Medulla oblongata (tissue), 1 donor: Measurements from ENCODE around the gene ZNHIT6.
"Not testable (repeated sequence)": the region's sequence is repeated elsewhere in the genome, so short reads cannot be mapped to it uniquely, and the experiment has no call there.

Experiments
- DNase-seq: peaks from one replicate; pipeline ENCODE4 v3.0.0-alpha.2; 2015; ENCODE audit errors: extremely low spot score

ZNHIT6 gene, protein sequence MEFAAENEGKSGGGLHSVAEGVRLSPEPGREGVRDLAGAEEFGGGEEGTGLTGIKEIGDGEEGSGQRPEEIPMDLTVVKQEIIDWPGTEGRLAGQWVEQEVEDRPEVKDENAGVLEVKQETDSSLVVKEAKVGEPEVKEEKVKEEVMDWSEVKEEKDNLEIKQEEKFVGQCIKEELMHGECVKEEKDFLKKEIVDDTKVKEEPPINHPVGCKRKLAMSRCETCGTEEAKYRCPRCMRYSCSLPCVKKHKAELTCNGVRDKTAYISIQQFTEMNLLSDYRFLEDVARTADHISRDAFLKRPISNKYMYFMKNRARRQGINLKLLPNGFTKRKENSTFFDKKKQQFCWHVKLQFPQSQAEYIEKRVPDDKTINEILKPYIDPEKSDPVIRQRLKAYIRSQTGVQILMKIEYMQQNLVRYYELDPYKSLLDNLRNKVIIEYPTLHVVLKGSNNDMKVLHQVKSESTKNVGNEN

GRCh38 chr1:85707990-85708828 lies at the start of gene ZNHIT6:
Gene ZNHIT6, minus strand, starts transcription at chr1:85708433. Its CDS starts 149 bp downstream, at chr1:85708284.
- DNase-seq: peak; percentile 88

DNA sequence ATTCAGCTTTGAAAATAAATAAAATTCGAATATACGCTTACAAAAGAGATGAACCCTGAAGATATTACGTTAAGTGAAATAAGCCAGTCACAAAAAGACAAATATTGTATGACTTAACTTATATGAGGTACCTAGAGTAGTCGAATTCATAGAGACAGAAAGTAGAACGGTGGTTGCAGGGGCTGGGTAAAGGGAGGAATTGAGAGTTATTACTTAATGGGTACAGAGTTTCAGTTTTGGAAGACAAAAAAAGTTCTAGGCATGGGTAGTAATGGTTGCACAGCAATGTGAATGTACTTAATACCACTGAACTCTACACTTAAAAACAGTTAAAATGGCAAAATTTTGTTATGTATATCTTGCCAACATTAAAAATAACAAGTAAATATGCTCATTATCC lies 48.6 kb upstream of the ZNHIT6 start:
- no peak for DNase-seq

DNA sequence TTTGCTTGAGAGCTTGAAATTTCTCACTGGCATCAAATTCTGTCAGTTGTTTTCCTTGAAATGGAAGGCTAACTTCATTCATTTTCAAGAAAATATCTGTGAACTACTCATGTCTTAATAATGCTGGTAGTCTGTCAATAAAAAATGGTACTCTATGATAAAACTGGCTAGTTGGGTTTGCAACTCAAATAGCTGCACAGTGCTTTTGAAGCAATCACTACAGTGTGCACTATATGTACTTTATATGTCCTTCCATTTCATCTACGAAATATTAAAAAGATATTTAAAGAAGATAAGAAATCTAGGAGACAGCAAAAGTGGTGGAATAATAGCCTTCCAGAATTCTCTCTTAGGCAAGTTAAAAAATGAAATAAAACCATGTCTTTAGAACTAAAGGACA lies 39.9 kb upstream of the ZNHIT6 start:
- DNase-seq: no peak

DNA sequence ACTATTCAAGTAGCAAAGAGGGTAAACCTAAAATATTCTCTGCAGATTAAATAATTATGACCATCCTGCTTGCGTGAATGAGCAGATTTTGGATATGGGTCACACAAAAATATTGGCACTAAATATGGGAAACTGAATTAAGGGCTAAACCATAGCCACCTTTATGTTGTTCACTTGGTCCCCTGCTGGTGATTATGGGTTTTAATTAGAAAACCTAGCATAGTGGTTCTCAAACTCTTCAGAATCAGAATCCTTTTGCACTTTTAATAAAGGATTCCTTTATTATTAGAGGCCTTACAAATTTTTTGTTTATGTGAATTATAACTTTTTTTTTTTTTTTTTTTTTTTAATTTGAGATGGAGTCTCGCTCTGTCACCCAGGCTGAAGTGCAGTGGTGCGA lies 38.5 kb upstream of the ZNHIT6 start:
- no peak for DNase-seq

GRCh38 chr1:85743814-85744213 lies 35.6 kb upstream of the ZNHIT6 start:
- no peak for DNase-seq

- DNase-seq: no peak
These were observed 26.7 kb upstream of the ZNHIT6 start for GRCh38 chr1:85734931-85735330.

- DNase-seq: no peak
These were observed 10.6 kb upstream of the ZNHIT6 start for GRCh38 chr1:85718678-85719340.

- DNase-seq: not testable (repeated sequence)
These were observed 6.3 kb upstream of the ZNHIT6 start for GRCh38 chr1:85714418-85715114.

DNA sequence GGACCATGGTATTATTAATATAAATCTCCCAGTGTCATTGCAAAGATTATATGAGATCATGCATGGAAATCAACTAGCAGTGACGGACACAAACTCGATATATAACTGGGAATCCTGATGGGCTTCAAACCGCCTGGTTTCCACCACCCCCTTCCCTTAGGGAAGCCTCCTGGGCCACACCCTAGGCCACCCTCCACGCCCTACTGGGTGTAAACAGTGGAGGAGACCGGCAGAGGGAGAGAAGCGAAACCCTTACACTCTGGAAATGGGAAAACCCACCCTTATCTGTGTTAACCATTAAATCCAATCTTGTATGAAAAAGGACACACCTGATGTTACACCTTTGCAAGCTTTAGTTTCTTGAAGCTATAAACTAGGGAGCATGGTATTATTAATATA lies 595 bp upstream of the ZNHIT6 start:
- DNase-seq: no peak

- DNase-seq: no peak
These were observed 805 bp downstream of the ZNHIT6 start for GRCh38 chr1:85707267-85707989.

DNA sequence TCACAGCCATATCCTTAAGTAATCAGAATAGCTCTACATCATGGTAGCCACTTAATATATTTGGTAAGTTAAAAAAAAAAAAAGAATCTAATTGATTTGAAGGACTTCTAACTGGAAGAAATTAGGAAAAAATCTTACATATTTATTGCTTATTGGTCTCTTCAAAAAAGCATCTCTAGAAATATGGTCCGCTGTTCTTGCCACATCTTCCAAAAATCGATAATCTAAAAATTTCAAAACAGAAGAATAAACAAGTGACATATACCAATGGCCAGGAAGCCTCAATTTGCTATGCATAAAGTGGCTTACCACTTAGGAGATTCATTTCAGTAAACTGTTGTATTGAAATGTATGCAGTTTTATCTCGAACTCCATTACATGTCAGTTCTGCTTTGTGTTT lies 2.3 kb downstream of the ZNHIT6 start:
- no peak for DNase-seq

GRCh38 chr1:85700422-85700821 lies 7.8 kb downstream of the ZNHIT6 start:
- no peak for DNase-seq

GRCh38 chr1:85697895-85698294 lies 10.3 kb downstream of the ZNHIT6 start:
- no peak for DNase-seq

- DNase-seq: peak; percentile 29
These were observed 15.4 kb downstream of the ZNHIT6 start for GRCh38 chr1:85692730-85693314.

DNA sequence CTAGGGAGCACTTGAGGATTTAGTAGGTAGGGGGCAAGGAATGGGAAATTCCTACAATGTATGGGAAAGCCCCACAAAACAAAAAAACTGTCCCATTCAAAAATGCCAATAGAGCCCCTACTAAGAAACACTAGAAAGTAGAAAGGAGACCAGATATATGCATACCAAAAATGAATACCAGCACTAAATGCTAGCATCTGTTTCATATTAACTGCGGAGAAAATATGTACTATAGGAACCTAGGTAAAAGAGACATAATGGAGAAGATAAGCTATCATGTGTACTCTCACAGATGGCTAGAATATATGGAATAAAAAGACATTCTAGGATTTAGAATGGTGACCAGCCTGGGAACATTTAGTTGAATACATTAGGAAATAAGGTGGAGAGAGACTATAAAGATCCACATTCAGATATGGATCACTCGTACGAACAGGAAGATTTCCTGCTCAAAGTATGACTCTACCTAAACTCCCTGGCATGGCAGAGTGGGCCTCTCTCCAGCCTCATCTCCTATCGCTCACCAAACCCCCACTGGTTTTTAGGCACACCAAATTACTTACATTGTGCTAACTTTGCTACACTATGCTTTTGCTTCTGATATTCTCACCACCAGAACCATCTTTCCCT lies 18.3 kb downstream of the ZNHIT6 start:
- no peak for DNase-seq

GRCh38 chr1:85683292-85684025 lies 24.8 kb downstream of the ZNHIT6 start:
- no peak for DNase-seq

DNA sequence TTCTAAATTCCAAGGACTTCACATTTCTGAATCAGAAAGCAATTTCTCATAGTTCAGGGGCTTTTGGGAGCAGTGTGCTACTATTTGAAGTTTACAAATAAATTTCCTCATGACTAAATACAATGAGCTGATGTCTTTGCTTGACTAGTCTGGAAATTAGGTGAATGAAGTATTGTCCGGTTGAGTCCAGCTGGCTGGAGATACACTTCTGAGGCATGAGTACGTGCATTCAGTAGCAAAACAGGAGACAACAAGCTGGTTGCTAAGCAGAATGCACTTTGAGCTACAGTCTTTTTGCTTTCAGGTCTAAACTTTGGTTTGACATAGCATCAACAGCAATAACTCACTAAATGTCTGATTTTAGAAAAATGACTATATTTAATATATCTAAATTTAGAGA lies 27.1 kb downstream of the ZNHIT6 start:
- peak; percentile 85 for DNase-seq

DNA sequence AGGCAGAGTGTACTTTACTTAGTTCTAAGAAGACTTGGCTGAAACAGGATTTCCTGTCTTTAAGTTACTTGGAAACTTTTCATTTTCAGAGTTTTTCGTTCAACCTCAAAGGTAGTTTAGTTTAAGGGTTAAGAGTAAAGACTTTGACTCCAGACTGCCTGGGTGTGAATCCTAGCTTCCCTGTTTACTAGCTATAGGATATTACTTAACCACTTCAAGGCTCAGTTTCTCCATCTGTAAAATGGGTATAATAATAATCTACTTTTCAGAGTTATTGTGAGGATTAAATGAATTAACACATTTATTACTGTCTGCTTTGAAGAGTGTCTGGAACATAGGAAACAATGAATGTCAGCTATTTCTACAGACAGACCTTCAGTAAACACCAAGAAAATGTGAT lies 30.0 kb downstream of the ZNHIT6 start:
- no peak for DNase-seq

DNA sequence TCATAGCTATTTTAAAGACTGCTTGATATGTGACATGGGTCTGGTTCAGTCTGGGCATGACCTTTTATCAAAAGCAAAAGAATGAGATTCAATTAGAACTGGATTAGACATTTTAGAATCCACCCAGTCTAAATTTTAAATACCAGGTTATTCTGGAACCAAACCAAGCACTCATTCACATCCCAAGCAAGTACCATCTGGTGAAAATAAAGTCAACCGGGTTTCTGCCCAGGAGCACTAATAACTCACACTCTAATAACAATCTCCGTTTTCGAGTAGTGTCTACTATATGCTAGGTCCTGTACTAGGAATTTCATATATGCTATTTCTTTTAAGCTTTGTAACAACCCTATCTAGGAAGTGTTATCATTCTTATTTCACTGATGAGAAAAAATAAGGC lies 30.6 kb downstream of the ZNHIT6 start:
- DNase-seq: no peak
